Parietal lobe (tissue), 2 donors: ENCODE data around the gene LAMC1. TPM values are rescaled to one million over a fixed set of nuclear protein-coding genes. Genes with fewer than 3 reads are reported as not detected.

Experiments used
- small RNA-seq: library from RNA; depleted of rRNA; stranded (forward); fragments of <200 nt; gene quantifications from one replicate; pipeline ENCODE3, GENCODE V24; 2014; ENCODE audit warnings: low replicate concordance
- total RNA-seq: library from RNA; depleted of rRNA; stranded (reverse); fragments of >200 nt; gene quantifications from one replicate; pipeline ENCODE4 v1.2.3, GENCODE V29; 2014

LAMC1 gene
- total RNA-seq = 45.7 TPM

GRCh38 chr1:183023146-183023600 lies at the start of gene LAMC1:
Gene LAMC1 (plus strand): TSS chr1:183023420. CDS start chr1:183023717, 297 bp downstream.

GRCh38 chr1:183185941-183186490 lies 162.8 kb downstream of the LAMC1 start, which contains the start of gene LAMC2:
Gene LAMC2 (plus strand): TSS chr1:183186264. CDS start chr1:183186353, 89 bp downstream.

Small RNAs within 50 kb of the gene (small RNA-seq; reads per million reads assigned to genes)
- not detected for gene RNU6-41P

Other genes starting within 250 kb of the LAMC1 start
- 11.9 TPM for gene NPL, start 233.6 kb upstream of the LAMC1 start, total RNA-seq
- 282 TPM for gene DHX9, start 184.1 kb upstream of the LAMC1 start, total RNA-seq
- gene SHCBP1L, start 70.3 kb upstream of the LAMC1 start, total RNA-seq = not detected
- gene LAMC2, start 162.8 kb downstream of the LAMC1 start, total RNA-seq = 0.31 TPM